ENCODE data around the gene VPREB1.

DNA sequence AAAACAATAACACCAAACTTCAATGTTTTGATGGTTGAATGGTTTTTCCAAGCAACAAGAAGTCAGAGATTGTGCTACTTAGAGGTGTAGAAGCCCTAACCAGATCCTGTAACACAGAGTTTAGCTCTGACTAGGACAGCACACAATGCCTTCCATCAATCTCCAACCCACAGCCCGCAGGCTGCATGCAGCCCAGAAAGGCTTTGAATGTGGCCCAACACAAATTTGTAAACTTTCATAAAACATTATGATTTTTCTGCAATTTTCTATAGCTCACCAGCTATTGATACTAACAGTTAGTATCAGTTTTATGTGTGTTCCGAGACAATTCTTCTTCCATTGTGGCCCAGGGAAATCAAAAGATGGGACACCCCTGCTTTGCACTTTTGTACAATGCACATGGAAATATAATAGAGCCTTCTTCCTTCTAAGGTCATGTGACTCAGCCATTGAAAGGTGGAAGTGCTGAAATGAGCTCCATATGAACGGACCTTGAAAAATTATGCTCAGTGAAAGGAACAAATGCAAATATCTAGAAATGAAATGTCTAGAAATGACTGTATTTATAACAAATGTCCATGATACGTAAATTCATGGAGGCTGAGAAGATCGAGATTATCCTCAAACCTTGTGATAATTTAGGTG lies 47.6 kb upstream of the VPREB1 start:
- TF ChIP-seq, protein P1, sequence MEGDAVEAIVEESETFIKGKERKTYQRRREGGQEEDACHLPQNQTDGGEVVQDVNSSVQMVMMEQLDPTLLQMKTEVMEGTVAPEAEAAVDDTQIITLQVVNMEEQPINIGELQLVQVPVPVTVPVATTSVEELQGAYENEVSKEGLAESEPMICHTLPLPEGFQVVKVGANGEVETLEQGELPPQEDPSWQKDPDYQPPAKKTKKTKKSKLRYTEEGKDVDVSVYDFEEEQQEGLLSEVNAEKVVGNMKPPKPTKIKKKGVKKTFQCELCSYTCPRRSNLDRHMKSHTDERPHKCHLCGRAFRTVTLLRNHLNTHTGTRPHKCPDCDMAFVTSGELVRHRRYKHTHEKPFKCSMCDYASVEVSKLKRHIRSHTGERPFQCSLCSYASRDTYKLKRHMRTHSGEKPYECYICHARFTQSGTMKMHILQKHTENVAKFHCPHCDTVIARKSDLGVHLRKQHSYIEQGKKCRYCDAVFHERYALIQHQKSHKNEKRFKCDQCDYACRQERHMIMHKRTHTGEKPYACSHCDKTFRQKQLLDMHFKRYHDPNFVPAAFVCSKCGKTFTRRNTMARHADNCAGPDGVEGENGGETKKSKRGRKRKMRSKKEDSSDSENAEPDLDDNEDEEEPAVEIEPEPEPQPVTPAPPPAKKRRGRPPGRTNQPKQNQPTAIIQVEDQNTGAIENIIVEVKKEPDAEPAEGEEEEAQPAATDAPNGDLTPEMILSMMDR (IDR thresholded peaks at IDR 0.05) = no peak
- no peak for TF ChIP-seq POLR2A (IDR thresholded peaks at IDR 0.05)
- TF ChIP-seq POLR2AphosphoS5 (IDR thresholded peaks at IDR 0.05; ENCODE audit: insufficient read depth in 1 of 2, low read depth in 1 of 2) = no peak
